Left ventricle myocardium superior (tissue), 1 donor: ENCODE measurements around the gene SCGB1D1. TPM values are rescaled to one million over a fixed set of nuclear protein-coding genes. Genes with fewer than 3 reads are reported as not detected.

ENCODE experiments used
- ATAC-seq: fragments of 200-7000 bp; cut with Tn5 transposase; one replicate; pipeline ENCODE4 v1.9.1; 2020; ENCODE audit warnings: mild to moderate bottlenecking, moderate library complexity
- DNase-seq: peaks from one replicate; pipeline ENCODE4 v3.0.0-alpha.2; 2020
- intact Hi-C: fragments of 100-400 bp; cut with micrococcal nuclease; formaldehyde crosslinking; loops from one replicate; pipeline ENCODE4 v1.11.0; 2022
- long read RNA-seq: library from polyadenylated mRNA; unstranded; transcript quantifications from one replicate; pipeline ENCODE4 v2.0.0, GENCODE V29; 2021
- total RNA-seq: library from RNA; stranded (reverse); fragmentation: NEBNext Ultra II Directional; extraction: Animal tissue kit (Norgen Biotek cat#: 25700); gene quantifications from one replicate; pipeline ENCODE4 v1.2.1, GENCODE V29; 2021
- donor health status: DM: no; HTN: yes; CAD: no; lungs with severe emphysema.

The SCGB1D1 gene, protein sequence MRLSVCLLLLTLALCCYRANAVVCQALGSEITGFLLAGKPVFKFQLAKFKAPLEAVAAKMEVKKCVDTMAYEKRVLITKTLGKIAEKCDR
- not detected for total RNA-seq
- long read RNA-seq = 0 reads

DNA sequence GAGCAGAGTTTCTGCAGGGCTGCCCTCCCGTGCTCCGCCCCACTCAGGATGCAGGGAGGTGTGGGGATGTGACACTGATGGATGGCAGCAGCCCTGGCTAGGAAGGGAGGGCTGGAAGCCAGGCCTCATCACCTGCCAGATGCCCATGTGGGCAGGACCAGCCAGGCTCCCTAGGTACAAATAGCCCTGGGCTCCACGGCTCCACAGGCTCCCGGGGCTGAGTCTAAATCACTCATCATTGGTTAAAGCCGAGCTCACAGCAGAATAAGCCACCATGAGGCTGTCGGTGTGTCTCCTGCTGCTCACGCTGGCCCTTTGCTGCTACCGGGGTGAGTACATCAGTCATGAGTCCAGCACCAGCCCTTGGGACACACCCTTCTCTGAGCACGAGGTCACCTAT is at the start of gene SCGB1D1:
Gene SCGB1D1 (plus strand): TSS at position 206 of the 400 bp plus-strand sequence. CDS start 69 bp downstream, at position 275.
- intact Hi-C loops = no loop called here
- ATAC-seq = no peak

DNA sequence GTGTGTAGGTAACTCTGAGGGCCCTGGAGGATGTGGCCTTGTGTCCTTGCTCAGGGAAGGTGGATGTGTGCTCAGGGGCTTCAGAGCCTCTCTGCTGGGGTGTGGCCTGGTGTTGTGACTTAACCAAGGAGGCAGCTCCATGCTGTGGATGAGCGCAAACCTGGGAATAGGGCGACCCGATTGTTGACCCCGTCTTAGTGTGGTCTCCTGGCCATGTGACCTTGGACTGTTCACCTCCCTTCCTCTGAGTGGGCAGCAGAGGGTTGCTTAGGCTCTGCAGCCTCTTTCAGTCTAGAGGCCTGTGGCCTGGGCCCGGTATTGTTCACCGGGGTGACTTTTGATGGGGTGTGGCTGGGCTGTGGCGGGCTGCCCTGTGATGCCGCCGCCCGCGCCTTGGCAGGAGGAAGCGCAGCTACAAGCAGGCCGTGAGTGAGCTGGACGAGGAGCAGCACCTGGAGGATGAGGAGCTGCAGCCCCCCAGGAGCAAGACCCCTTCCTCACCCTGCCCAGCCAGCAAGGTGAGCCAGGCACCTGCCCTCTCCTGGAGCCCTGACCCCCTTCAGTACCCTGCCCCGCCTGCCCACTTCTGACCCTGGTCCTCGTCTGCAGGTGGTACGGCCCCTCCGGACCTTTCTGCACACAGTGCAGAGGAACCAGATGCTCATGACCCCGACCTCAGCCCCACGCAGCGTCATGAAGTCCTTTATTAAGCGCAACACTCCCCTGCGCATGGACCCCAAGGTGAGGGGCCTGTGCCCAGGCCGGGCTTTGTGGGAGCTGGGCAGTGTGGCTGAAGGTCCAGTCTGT is 49.5 kb upstream of the SCGB1D1 start:
- ATAC-seq (no peak), DNase-seq (no peak)
- intact Hi-C loops = no loop called here

More for the DNA sequence above, at the start of gene SCGB1D1:
- no peak for DNase-seq

DNA sequence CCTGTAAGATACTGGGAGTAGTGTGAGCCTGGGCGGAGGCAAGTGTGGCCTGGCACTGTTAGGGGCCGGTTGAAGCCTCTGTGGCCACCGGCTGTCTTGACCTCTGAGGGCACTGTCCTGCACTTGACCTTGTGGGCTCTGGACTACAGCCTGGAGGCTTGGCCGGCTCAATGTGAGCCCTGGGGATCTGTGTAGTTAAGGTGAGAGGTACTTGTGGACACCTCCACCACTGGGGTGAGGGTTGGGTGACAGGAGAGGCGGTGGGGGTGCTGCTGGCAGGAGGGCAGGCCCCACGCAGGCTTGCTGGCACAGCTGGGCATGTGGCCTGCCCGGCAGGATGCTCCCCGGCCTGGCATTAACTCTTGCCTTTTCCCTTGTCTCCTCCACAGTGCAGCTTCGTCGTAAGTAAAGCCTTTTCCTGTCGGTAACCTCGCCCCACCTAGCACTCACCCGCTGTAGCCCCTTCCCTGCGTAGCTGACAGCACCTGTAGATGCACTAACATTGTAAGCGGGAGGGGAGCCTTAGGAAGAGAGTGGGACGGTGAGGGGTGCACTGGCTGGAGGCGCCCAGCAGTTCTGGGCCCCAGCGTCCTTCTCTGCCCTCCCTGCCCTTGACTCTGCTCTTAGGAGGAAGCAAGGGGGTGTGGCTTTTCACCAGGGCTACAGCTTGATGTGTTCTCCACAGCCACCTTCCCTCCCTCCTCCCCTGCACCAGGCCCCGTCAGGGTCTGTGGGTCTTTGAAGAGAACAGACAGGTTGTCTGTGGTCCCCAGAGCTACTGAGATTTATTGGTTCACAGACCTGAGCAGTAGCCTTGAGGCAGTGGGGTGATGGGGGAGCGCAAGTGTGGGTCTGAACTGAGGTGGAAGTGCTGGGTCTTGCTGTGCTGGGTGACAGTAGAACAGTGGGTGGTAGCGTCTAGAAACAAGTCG is 48.6 kb upstream of the SCGB1D1 start:
- DNase-seq (no peak), ATAC-seq (no peak)
- intact Hi-C loops = no loop called here

- ATAC-seq (no peak), DNase-seq (no peak)
- intact Hi-C loops = no loop called here
Observed at GRCh38 chr11:62142043-62142375, 48.0 kb upstream of the SCGB1D1 start.

- intact Hi-C loops = no loop called here
- peak; percentile 47 for DNase-seq
- ATAC-seq = peak; percentile 55
Observed at GRCh38 chr11:62142921-62143320, 47.1 kb upstream of the SCGB1D1 start.

- ATAC-seq (no peak), DNase-seq (no peak)
- intact Hi-C loops = no loop called here
Observed at GRCh38 chr11:62143727-62144126, 46.3 kb upstream of the SCGB1D1 start.

- DNase-seq (no peak), ATAC-seq (no peak)
- intact Hi-C loops = no loop called here
Observed at GRCh38 chr11:62144641-62145255, 45.3 kb upstream of the SCGB1D1 start.

DNA sequence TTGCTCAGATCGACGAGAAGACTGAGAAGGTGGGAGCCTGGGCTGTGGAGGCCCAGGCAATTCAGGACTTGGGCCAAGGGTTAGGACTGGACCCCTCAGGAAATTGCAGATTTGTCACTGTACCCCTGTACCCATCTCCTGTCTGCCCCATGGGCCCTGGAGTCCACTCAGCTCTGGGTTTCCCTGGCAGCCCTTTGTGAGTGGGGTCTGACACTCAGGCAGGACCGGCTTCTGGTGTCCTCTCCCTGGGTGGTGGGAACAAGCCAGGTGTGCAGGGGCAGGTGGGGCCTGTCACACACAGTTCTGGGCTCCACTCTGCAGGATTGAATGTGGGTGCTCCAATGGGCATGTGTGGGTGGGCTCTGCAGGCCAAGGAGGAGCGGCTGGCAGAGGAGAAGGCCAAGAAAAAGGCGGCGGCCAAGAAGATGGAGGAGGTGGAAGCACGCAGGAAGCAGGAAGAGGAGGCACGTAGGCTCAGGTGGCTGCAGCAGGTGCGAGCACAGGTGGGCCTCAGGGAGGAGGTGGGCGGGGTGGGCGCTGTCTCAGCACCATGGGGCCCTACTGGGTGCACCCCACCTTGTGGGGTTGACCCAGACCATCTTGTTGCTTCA is 44.6 kb upstream of the SCGB1D1 start:
- ATAC-seq (no peak), DNase-seq (no peak)
- intact Hi-C loops = no loop called here

DNA sequence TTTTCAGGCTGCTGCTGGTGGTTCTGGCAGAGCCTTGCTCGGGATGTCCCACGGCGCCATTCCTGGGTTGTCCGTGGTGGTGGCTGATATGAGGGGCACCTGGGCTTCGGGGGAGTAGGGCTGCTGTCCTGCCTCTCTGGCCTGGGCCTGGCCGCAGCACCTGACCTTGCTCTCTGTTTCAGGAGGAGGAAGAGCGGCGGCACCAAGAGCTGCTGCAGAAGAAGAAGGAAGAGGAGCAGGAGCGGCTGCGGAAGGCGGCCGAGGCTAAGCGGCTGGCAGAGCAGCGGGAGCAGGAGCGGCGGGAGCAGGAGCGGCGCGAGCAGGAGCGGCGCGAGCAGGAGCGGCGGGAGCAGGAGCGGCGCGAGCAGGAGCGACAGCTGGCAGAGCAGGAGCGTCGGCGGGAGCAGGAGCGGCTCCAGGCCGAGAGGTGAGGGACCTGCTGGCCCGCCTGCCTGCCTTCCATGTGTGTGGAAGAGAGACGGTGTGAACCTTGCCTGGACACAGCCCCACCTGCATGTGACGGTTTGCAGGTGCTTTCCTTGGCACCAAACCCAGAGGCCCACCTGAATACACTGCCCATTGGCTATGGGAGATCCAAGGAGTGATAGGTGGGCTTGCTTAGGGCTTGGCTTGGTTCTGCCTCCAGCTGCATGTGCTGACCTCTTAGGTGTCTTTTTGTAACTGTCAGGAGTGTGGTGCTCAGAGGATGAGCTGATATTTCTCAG is 43.4 kb upstream of the SCGB1D1 start:
- intact Hi-C loops = no loop called here
- no peak for ATAC-seq
- DNase-seq = no peak

DNA sequence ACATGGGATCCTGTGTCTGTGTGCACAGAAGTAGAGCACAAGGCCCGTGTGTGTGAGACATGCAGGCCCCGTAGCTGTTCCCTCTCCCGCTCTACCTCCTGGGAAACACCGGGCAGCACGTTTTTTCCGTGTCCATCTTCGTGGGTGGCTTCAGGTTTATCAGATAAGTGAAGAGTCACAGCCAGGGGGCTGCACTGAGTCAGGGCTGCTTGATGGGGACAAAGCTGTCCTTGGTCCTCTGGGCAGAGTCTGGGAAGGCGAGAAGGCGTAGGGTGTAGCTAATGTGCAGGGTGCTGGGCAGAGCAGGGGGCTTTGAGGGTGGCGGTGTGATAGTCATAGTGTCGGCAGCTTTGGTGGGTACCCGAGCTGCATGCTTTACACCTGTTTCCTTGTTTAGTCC is 42.5 kb upstream of the SCGB1D1 start:
- ATAC-seq (no peak), DNase-seq (no peak)
- intact Hi-C loops = no loop called here

- no peak for DNase-seq
- intact Hi-C loops = no loop called here
- no peak for ATAC-seq
Observed at GRCh38 chr11:62148271-62148980, 41.6 kb upstream of the SCGB1D1 start.

DNA sequence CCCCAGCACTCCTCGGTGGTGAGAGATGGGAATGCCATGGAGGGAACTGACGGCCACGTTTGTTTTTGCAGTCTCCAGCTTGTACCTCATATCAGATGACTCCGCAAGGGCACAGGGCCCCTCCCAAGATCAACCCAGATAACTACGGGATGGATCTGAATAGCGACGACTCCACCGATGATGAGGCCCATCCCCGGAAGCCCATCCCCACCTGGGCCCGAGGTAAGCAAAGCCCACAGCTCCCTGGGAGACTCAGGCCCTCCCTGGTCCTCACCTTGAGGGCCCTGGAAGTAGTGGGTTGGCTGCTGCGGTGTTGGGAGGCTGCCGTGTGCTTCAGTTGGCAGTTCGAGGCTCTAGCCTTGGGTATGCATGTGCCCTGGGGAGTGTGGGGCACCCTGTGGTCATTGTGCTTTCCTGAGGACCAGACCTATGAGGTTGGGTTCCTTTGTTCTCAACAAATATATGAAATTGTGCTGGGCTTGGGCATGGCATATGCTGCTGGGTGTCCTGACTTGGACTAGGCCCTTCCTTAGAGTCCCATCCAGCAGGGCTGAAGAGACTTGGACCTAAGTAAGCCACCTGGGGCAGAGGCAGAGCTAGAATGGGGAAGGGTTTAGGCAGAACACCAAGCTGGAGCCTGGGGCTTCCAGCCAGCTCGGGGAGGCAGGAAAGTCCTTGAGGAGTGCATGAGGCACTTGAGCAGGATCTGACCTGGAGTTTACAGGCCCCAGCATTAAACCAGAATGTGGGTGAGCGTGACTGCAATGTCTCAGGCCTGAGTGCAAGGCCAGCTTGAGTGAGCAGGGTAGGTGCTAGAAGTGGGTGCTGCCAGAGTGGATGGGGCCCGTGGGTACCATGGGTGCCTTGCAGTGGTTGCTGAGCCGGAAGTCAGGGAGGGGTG is 39.8 kb upstream of the SCGB1D1 start:
- ATAC-seq (no peak), DNase-seq (no peak)

GRCh38 chr11:62150887-62151736 is 38.9 kb upstream of the SCGB1D1 start:
- intact Hi-C loops = no loop called here
- DNase-seq = no peak
- peak; percentile 55 for ATAC-seq

More for the DNA sequence above, 39.8 kb upstream of the SCGB1D1 start:
- intact Hi-C loops = no loop called here

DNA sequence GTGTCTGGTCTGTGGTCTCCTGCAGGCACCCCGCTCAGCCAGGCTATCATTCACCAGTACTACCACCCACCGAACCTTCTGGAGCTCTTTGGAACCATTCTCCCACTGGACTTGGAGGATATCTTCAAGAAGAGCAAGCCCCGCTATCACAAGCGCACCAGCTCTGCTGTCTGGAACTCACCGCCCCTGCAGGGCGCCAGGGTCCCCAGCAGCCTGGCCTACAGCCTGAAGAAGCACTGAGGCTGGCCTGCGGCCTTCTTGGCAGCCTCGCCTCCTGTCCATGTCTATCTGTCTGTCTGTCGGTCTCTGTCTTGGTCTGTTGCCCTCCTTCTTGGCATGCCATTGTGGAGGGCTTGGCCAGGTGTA is 38.3 kb upstream of the SCGB1D1 start:
- ATAC-seq = no peak
- intact Hi-C loops = no loop called here
- DNase-seq = no peak

DNA sequence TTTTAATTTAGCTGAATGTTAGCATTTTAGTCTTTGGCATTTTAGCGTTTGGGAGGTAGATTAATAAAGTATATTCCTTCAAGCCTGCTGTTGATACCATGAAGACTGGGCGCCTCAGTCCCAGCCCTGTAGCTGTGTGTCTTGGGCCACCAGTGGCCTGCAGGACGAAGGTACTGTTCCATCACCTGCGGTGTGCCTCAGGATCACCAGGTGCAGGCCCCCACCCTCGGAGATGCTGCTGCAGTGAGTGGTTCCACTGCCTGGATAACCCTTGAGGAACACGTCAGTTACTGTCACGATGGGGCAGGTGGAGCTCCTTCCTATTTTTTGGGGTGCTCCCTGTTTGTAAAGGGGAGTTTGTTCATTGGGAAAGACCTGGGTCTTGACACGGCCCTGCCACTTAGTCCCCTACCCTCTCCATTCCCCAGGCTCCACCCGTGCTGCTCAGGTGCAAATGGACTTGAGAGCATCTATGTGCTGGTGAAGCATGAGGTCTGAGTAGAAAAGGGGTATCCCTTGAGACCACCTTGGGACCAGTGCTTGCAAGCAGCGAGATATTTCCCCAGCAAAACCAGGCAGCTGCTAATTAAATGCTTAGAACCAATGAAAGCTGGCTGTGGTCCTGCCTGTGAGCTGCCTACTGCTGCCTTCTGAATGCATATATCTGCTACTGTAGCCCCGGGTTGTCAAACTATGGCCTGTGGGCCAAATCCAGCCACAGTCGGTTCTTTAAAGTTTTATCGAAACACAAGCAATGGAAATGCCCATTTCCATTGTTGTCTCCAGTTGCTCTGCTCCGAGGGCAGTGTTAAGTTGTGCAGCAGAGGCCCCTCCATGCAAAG is 37.5 kb upstream of the SCGB1D1 start:
- intact Hi-C loops = no loop called here
- no peak for ATAC-seq
- DNase-seq = no peak

GRCh38 chr11:62153087-62153395 is 37.0 kb upstream of the SCGB1D1 start:
- DNase-seq (no peak), ATAC-seq (no peak)
- intact Hi-C loops = no loop called here
